GM12873 (cell line): ENCODE measurements around the gene STAC2.

Source experiments
- TF ChIP-seq, protein P1 (sequence below): IDR thresholded peaks from 2 replicates; pipeline ENCODE4 v1.5.1; 2012; ENCODE audit warnings: low read depth, mild to moderate bottlenecking, moderate library complexity, low read length, control low read depth; ENCODE audit not compliant: insufficient read depth; ENCODE audit errors: missing control alignments

Gene STAC2, protein sequence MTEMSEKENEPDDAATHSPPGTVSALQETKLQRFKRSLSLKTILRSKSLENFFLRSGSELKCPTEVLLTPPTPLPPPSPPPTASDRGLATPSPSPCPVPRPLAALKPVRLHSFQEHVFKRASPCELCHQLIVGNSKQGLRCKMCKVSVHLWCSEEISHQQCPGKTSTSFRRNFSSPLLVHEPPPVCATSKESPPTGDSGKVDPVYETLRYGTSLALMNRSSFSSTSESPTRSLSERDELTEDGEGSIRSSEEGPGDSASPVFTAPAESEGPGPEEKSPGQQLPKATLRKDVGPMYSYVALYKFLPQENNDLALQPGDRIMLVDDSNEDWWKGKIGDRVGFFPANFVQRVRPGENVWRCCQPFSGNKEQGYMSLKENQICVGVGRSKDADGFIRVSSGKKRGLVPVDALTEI

DNA sequence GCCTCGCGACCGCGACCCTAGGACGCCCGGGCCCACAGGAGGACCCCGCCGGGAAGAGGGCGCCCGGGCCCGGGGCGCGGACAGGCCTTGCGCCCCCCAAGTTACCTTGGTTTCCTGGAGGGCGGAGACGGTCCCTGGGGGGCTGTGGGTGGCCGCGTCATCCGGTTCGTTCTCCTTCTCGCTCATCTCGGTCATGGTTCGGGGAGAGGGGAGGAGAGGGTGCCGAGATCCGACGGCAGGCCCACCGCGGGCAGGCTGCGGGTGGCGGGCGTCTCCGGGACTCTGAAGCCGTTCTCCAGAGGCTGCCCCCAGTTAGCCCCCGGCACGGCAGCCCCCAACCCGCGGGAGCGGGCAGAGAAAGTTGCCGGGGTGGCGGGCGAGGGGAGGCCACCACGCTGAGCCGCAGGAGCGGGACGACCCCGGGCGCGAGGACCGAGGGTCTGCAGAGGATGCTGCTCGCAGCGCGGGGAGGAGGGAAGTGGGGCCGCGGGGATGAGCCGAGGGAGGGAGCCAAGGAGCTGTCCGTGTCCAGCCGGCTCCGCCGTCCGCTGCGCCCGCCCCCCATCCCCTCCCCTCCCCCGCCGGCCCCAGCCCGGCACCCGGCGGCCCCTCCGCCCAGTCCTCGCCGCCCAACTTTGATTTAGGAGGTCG, at the start of gene STAC2:
Gene STAC2 (minus strand): TSS at position 638 of the 651 bp plus-strand sequence. CDS start 443 bp downstream, at position 195.
- TF ChIP-seq, protein P1, sequence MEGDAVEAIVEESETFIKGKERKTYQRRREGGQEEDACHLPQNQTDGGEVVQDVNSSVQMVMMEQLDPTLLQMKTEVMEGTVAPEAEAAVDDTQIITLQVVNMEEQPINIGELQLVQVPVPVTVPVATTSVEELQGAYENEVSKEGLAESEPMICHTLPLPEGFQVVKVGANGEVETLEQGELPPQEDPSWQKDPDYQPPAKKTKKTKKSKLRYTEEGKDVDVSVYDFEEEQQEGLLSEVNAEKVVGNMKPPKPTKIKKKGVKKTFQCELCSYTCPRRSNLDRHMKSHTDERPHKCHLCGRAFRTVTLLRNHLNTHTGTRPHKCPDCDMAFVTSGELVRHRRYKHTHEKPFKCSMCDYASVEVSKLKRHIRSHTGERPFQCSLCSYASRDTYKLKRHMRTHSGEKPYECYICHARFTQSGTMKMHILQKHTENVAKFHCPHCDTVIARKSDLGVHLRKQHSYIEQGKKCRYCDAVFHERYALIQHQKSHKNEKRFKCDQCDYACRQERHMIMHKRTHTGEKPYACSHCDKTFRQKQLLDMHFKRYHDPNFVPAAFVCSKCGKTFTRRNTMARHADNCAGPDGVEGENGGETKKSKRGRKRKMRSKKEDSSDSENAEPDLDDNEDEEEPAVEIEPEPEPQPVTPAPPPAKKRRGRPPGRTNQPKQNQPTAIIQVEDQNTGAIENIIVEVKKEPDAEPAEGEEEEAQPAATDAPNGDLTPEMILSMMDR: no peak

DNA sequence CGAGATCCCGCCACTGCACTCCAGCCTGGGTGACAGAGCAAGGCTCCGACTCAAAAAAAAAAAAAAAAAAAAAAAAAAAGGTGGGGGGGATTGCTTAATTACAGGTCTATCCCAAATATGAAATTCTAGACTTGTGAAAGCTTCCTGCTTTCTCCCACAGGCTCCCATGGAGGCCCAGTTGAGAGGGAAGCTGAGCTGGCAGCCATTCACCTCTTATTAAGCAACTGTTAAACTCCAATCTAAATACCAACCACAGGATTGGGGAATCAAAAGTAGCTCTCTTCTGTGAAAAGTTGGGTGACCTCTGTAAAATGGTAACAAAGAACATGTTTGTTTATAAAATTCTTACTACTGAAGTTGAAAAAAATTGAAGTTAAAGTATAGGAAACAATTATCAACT, 45.8 kb upstream of the STAC2 start:
- TF ChIP-seq, protein P1: no peak

DNA sequence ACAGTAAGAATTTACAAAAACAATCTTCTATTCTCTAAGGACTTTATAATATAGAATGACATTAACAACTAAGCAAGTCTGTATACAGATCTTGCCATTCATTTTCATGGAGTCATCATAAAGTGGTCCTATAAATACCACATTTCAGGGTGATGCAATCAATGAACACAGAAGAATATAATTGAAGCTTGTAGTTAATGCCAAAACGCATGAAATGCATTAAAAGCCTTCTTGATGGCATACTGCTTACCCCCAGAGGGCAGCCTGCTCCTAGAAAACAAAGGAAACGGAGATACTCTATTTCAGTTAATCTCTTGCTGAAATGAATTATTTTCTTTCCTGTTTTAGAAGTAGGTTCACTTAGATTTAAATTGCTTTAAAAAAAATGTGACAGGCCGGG, 45.2 kb upstream of the STAC2 start:
- TF ChIP-seq, protein P1: peak; percentile 33

DNA sequence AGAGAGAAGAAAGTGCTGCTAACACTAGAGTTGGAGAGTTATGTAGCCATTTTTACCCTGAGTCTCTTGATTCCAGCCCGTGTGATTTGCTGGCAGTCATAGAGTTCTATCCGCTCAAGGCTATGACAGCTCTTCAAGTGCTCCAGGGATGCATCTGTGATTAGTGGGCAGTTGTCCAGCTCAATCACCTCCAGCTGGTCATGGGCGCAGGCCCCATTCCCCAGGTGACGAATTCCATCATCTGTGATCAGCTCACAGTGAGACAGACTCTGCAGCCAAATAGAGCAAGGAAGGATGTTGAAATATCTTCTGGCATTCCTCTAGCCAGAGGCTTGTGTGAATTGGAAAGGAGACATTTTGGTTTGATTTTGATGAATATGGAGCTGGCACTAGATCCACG, 38.4 kb upstream of the STAC2 start:
- TF ChIP-seq, protein P1: no peak

DNA sequence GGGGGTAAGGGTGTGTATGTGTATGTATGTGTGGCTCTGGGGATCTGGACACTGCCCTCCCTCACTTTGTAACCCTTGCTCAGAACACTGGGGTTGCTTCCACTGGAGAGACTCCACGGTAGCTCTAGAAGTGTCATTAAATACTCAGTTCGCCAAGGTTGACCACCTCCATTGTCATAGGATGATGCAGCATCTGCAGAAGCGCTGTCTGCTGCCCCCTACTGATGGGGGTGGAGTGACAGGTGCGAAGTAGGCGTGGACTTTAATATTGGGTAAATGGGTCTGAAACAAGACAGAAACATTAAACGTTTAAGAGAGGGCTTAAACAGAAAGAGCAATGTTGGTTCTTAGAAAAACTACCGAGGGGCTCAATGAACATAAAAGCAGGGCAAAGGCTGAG, 35.5 kb upstream of the STAC2 start:
- TF ChIP-seq, protein P1: peak; percentile 49

DNA sequence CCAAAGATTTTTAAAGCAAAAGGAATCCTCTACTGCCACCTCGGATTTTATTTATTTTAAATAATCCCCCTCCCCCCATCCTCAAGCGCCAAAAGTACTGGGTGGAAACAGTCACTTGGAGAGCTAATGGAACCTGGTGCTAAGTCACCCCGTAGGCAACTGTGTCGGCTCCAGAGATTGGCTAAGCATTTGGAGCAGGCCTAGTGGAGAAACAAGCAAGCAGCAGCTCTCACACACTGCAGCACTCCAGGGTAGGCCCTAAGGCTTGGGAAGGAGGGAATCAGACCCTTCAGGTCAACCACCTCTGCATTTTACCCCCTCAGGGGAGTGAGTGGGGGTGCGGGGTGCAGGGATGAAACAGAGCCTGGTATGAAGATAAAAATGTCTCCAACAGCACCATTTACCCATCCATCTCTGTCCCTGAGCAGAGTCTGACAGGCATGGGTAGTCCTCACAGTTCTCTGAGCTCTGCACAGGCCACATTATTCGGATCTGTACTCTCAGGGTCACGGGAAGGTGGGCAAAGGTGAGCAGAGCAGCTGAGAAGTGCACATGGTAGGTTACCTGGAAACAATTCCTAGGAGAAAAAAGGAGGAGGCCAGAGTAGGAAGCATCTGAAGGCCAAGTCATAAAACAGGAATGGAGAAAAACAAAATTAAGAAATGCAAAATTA, 27.2 kb upstream of the STAC2 start:
- TF ChIP-seq, protein P1: no peak

DNA sequence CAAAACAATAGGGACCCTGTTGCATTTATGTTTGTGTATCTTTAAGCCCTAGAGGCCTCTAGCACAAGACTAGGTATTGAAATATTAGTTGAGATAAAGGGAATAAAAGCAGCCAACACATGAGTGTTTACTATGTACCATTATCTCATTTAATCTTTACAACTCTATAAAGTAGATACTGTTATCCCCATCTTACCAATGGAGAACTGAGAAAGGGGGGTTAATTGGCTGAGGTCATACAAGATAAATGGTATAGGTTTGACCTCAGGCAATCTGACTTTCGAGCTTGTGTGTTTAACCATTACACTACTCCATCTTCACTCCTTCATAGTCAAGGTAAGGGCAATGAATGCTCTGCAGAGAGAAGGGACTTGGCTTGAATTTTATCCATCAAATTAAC, 26.3 kb upstream of the STAC2 start:
- TF ChIP-seq, protein P1: no peak
